ENCODE data around the gene HPS3. TPM values are rescaled to one million over a fixed set of nuclear protein-coding genes. Genes with fewer than 3 reads are reported as not detected.

HPS3 gene
- total RNA-seq, 1 experiment from 2014 or later, result 20.9 TPM

- ChIA-PET POLR2A (no interaction called here), CTCF (no interaction called here)
- Histone ChIP-seq H3K27me3 (replicated peaks; ENCODE audit: control insufficient read depth, insufficient read depth, low read length) (no peaks in the 10 kb centered on the region), H3K4me3 (ENCODE audit: low read depth, low read length) (no peak overlapping the region), H3K36me3 (ENCODE audit: control insufficient read depth, insufficient read depth, low read length) (no peaks in the 10 kb centered on the region), H3K4me1 (peaks cover 49% of the 10 kb centered on the region), H3K9me3 (no peaks in the 10 kb centered on the region; the same call in 1 of the 2 replicates)
- H3K4me3 Mint-ChIP-seq (ENCODE audit: unreplicated experiment), result no peak overlapping the region
- peaks cover 4% of the 10 kb centered on the region for H3K36me3 Mint-ChIP-seq (ENCODE audit: insufficient read depth, unreplicated experiment)
- no peak for DNase-seq
- intact Hi-C loops (cut with micrococcal nuclease; ENCODE audit: unreplicated experiment), result no loop called here
- TF ChIP-seq CTCF (IDR thresholded peaks at IDR 0.05; ENCODE audit: insufficient read depth in 1 of 2, low read depth in 1 of 2, low read length in 1 of 2, severe bottlenecking in 1 of 2, unreplicated experiment in 1 of 2), result no peak
- peaks cover 23% of the 10 kb centered on the region for H3K4me1 Mint-ChIP-seq (ENCODE audit: low read depth, unreplicated experiment)
- BruUV-seq (replicated peaks), result no TSS peak
- H3K9me3 Mint-ChIP-seq (ENCODE audit: unreplicated experiment), result no peaks in the 10 kb centered on the region
- H3K27ac Mint-ChIP-seq (ENCODE audit: unreplicated experiment), result no peak overlapping the region
- H3K27me3 Mint-ChIP-seq (ENCODE audit: insufficient read depth, unreplicated experiment), result no peaks in the 10 kb centered on the region
Observed at GRCh38 chr3:149209431-149209830, 80.0 kb downstream of the HPS3 start.

- CTCF ChIA-PET, result no interaction called here
- no peaks in the 10 kb centered on the region for H3K9me3 Mint-ChIP-seq (ENCODE audit: unreplicated experiment)
- Histone ChIP-seq H3K27me3 (replicated peaks; ENCODE audit: control insufficient read depth, insufficient read depth, low read length) (no peaks in the 10 kb centered on the region), H3K4me1 (peaks cover 71% of the 10 kb centered on the region), H3K4me3 (ENCODE audit: low read depth, low read length) (no peak overlapping the region), H3K36me3 (ENCODE audit: control insufficient read depth, insufficient read depth, low read length) (no peaks in the 10 kb centered on the region), H3K9me3 (no peaks in the 10 kb centered on the region; the same call in 1 of the 2 replicates)
- H3K27me3 Mint-ChIP-seq (ENCODE audit: insufficient read depth, unreplicated experiment), result no peaks in the 10 kb centered on the region
- H3K36me3 Mint-ChIP-seq (ENCODE audit: insufficient read depth, unreplicated experiment), result no peaks in the 10 kb centered on the region
- H3K4me1 Mint-ChIP-seq (ENCODE audit: low read depth, unreplicated experiment), result peaks cover 39% of the 10 kb centered on the region
- TF ChIP-seq CTCF (IDR thresholded peaks at IDR 0.05; ENCODE audit: insufficient read depth in 1 of 2, low read depth in 1 of 2, low read length in 1 of 2, severe bottlenecking in 1 of 2, unreplicated experiment in 1 of 2), result no peak
- POLR2A ChIA-PET, result no interaction called here
- BruUV-seq (replicated peaks), result no TSS peak
- intact Hi-C loops (cut with micrococcal nuclease; ENCODE audit: unreplicated experiment), result loop anchor here (1.0 kb wide), 1 partner anchor 10 kb away; no protein-coding TSS in a partner anchor
- no peak overlapping the region for H3K4me3 Mint-ChIP-seq (ENCODE audit: unreplicated experiment)
- no peak overlapping the region for H3K27ac Mint-ChIP-seq (ENCODE audit: unreplicated experiment)
- DNase-seq, result peak in 1 of 2 experiments; percentile 53
Observed at GRCh38 chr3:149212386-149212785, 82.9 kb downstream of the HPS3 start.

- peaks cover 62% of the 10 kb centered on the region for H3K4me1 ChIP-seq
- H3K4me3 ChIP-seq (ENCODE audit: low read depth, low read length), result no peak overlapping the region
- intact Hi-C loops (cut with micrococcal nuclease; ENCODE audit: unreplicated experiment), result loop anchor here (1.0 to 2.0 kb wide), 2 partner anchors 31 to 58 kb away; no protein-coding TSS in a partner anchor
- no peaks in the 10 kb centered on the region for H3K36me3 ChIP-seq (ENCODE audit: control insufficient read depth, insufficient read depth, low read length)
- POLR2A ChIA-PET, result no interaction called here
- no peaks in the 10 kb centered on the region for H3K36me3 Mint-ChIP-seq (ENCODE audit: insufficient read depth, unreplicated experiment)
- no peaks in the 10 kb centered on the region for H3K27me3 ChIP-seq (replicated peaks; ENCODE audit: control insufficient read depth, insufficient read depth, low read length)
- no TSS peak for BruUV-seq (replicated peaks)
- H3K4me1 Mint-ChIP-seq (ENCODE audit: low read depth, unreplicated experiment), result peaks cover 38% of the 10 kb centered on the region
- peak; percentile 49 to 58 for DNase-seq
- CTCF ChIA-PET, result no interaction called here
- H3K27ac Mint-ChIP-seq (ENCODE audit: unreplicated experiment), result peak overlapping the region; percentile 50
- H3K27me3 Mint-ChIP-seq (ENCODE audit: insufficient read depth, unreplicated experiment), result no peaks in the 10 kb centered on the region
- no peaks in the 10 kb centered on the region; the same call in 1 of the 2 replicates for H3K9me3 ChIP-seq
- peak overlapping the region; percentile 31 for H3K4me3 Mint-ChIP-seq (ENCODE audit: unreplicated experiment)
- H3K9me3 Mint-ChIP-seq (ENCODE audit: unreplicated experiment), result no peaks in the 10 kb centered on the region
- TF ChIP-seq CTCF (IDR thresholded peaks at IDR 0.05; ENCODE audit: insufficient read depth in 1 of 2, low read depth in 1 of 2, low read length in 1 of 2, severe bottlenecking in 1 of 2, unreplicated experiment in 1 of 2), result no peak
Observed at GRCh38 chr3:149214702-149215101, 85.3 kb downstream of the HPS3 start.
